HG02870 (cell line): ENCODE results near the gene ROR2.

Source experiments
- ATAC-seq: cut with Tn5 transposase; IDR thresholded peaks from one replicate; pipeline ENCODE4 v1.9.1; 2021; ENCODE audit warnings: mild to moderate bottlenecking, moderate library complexity; ENCODE audit not compliant: unreplicated experiment

ROR2 gene

GRCh38 chr9:91882627-91883026, 67.4 kb downstream of the ROR2 start:
- no peak for ATAC-seq

GRCh38 chr9:91880378-91880972, 69.6 kb downstream of the ROR2 start:
- no peak for ATAC-seq

GRCh38 chr9:91879231-91879630, 70.8 kb downstream of the ROR2 start:
- ATAC-seq = no peak

GRCh38 chr9:91873637-91874051, 76.4 kb downstream of the ROR2 start:
- no peak for ATAC-seq

- no peak for ATAC-seq
Observed at GRCh38 chr9:91868732-91869391, 81.2 kb downstream of the ROR2 start.

GRCh38 chr9:91867740-91868139, 82.3 kb downstream of the ROR2 start:
- ATAC-seq = no peak

GRCh38 chr9:91865041-91865440, 85.0 kb downstream of the ROR2 start:
- ATAC-seq = no peak

- ATAC-seq = no peak
Observed at GRCh38 chr9:91864380-91864779, 85.6 kb downstream of the ROR2 start.

GRCh38 chr9:91863469-91863868, 86.6 kb downstream of the ROR2 start:
- no peak for ATAC-seq

- no peak for ATAC-seq
Observed at GRCh38 chr9:91858213-91859030, 91.6 kb downstream of the ROR2 start.

GRCh38 chr9:91857291-91858212, 92.5 kb downstream of the ROR2 start:
- no peak for ATAC-seq

GRCh38 chr9:91856419-91856818, 93.6 kb downstream of the ROR2 start:
- ATAC-seq = no peak

GRCh38 chr9:91855196-91855595, 94.8 kb downstream of the ROR2 start:
- no peak for ATAC-seq

GRCh38 chr9:91852801-91853347, 97.2 kb downstream of the ROR2 start:
- no peak for ATAC-seq

- no peak for ATAC-seq
Observed at GRCh38 chr9:91849694-91850093, 100.3 kb downstream of the ROR2 start.

- ATAC-seq = no peak
Observed at GRCh38 chr9:91848146-91848545, 101.9 kb downstream of the ROR2 start.

- no peak for ATAC-seq
Observed at GRCh38 chr9:91847581-91848091, 102.4 kb downstream of the ROR2 start.

- no peak for ATAC-seq
Observed at GRCh38 chr9:91845879-91846278, 104.1 kb downstream of the ROR2 start.

GRCh38 chr9:91844701-91845291, 105.2 kb downstream of the ROR2 start:
- ATAC-seq = no peak

- ATAC-seq = no peak
Observed at GRCh38 chr9:91844190-91844589, 105.8 kb downstream of the ROR2 start.
